GM19463 (cell line): ENCODE data around the gene IFI27L2.

Experiments
- ATAC-seq: cut with Tn5 transposase; IDR thresholded peaks from one replicate; pipeline ENCODE4 v1.9.1; 2021; ENCODE audit warnings: mild to moderate bottlenecking, moderate library complexity; ENCODE audit not compliant: unreplicated experiment

The IFI27L2 gene

DNA sequence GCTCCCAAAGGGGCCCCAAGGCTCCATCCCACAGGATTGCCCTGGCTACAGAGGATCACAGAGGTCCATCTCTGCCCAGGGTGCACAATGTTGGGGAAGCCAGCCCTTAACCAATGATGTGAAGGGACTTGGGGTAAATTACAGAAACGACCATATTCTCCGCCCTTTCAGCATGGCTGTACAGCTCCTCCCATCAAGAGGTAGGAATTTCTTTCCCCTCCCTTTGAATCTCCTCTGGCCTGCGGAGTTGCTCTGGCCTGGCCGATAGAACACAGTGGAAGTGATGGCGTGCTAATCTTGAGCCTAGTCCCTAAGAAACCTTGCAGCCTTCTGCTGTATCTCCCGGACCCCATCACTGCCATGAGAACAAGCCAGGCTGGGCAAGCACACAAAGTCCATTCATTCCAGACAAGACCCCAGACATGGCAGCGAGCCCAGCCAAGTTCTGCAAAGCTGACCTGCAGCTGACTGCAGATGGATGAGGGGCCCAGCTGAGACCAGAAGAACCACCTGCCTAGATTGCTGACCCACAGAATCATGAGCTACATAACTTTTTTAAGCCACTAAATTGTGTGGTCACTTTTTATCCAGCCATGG lies 25.8 kb downstream of the IFI27L2 start:
- ATAC-seq = no peak

DNA sequence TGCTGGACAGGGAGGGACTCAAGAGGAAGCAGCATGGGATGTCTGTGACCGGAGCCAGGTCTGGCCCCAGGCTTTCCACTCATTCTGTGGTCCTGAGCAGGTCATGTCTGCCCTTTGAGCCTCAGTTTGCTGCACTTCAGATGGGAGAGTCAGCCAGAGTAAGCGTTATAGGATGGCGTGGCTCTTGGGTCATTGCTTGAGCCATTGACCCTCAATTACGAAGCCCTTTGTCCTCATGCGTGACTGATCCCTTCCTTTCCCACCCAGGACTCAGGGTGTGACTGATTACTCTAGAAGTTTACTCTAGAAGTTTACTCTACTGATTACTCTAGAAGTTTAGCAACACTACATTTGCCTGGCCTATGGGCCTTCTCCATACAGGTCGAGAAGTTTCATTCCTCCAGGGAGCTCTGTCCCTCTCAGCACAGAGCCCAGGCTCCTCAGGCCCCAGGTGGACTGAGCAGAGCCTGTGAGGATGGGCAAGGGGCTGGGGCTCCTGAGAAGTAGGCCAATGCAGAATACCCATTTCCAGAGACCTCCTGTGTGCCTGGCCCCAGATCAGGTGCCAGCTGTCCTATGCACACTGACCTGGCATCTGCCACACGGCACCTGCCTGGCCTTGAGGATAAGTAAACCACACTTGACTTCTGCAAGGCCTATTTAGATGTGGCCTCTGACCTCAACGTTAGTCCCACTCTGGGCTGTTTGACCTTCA lies 26.5 kb downstream of the IFI27L2 start:
- ATAC-seq = no peak

GRCh38 chr14:94101748-94102147 lies 27.7 kb downstream of the IFI27L2 start:
- ATAC-seq = no peak

- ATAC-seq = no peak
Observed at GRCh38 chr14:94100847-94101246, 28.6 kb downstream of the IFI27L2 start.

- no peak for ATAC-seq
Observed at GRCh38 chr14:94099006-94099405, 30.4 kb downstream of the IFI27L2 start.

DNA sequence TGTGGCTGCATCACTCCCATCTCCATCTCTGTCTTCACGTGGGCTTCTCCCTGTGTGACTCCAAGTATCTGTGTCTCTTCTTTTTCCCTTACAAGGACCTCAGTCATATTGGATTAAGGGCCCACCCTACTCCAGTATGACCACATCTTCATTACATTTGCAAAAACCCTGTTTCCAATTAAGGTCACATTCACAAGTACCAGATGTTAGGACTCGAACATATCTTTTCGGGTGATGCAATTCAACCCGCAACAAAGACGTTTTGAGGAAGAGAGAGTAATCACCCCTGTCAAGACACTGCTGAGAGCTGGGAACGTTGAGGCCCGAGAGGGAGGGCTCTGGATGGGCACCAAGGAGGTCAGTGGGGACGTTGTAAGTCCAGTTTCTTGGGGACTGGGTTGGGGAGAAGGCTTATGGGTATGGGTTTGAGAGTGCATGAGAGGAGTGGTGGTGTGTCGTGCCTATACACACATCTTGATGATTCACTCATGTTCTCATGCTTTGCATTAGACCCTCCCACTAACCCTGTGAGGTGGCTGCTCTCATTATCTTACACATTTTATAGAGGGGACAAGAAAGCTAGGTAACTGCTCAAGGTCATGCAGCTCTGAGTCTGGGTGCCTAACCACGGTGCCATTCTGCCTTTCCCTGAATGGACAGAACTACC lies 30.9 kb downstream of the IFI27L2 start:
- ATAC-seq = no peak

DNA sequence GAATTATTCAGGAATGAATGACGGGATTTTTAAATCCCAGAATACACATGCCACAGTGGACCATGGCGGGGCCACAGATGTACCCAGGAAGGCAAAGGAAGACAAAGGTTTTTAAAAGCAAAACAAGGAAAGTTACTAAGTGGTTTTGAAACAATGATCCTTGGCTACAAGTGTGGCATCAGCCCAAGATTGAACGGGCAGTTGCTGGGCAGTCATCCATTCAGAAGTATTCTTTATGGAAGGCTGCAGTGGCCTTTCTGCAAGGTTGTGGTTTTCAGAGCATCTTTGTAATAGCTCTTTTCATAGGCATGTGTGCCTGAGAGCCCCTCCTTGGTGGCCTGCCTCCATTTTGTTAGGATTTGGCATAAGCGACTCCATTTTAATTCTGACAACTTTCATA lies 32.3 kb downstream of the IFI27L2 start:
- ATAC-seq = no peak

DNA sequence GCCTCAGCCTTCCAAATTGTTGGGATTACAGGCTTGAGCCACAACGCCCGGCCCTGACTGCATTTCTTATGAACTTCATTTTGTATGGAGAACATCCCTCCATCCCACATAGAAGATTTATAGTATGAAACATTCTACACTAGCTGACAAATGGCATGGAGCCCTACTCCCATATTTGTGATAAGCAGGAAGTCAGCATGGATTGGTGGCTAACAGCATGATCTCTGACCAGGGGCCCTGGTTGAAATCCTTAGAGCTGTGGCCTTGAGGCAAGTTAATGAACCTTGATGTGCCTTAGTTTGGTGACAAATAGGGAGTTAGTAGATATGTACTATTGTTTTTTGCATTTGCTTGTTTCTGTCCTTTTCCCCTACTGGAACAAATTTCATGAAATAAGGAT lies 36.0 kb downstream of the IFI27L2 start:
- no peak for ATAC-seq

DNA sequence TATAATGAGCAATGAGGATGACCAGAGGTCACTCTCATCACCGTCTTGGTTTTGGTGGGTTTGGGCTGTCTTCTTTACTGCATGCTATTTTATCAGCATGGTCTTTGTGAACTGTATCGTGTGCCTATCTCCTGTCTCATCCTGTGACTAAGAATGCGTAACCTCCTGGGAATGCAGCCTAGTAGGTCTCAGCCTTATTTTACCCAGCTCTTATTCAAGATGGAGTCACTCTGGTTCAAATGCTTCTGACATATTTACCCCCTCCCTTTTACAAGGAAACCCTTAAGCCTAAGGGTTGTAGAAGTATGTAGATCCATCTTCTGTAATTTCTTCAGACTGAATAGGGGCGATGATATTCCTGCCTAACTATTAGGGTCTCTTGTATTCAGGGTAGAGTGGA lies 39.9 kb downstream of the IFI27L2 start:
- no peak for ATAC-seq

- ATAC-seq = no peak
Observed at GRCh38 chr14:94088516-94088915, 40.9 kb downstream of the IFI27L2 start.

GRCh38 chr14:94087891-94088290 lies 41.5 kb downstream of the IFI27L2 start:
- ATAC-seq = no peak

DNA sequence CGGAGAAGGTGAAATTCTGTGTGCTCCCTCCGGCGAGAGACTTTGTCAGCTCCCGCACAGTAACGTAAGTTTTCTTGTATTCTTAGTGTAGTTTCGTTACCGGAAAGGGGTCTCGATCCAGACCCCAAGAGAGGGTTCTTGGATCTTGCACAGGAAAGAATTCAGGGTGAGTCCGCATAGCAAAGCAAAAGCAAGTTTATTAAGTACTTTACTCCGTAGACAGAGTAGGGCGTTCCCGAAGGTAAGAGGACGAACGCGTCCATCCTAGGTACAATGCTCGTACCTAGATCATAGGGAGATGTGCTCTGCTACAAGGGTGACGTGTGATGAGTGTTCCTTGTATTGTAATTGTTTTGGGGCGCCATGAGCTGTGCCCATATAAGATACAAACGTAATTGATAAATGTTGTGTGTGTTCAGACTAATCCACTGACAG lies 48.0 kb downstream of the IFI27L2 start:
- ATAC-seq = peak; percentile 10

- peak; percentile 99 for ATAC-seq
Observed at GRCh38 chr14:94080621-94081385, 48.6 kb downstream of the IFI27L2 start, which contains the start of the genes DDX24 and IFI27L1. TSS of gene DDX24 (minus strand) at chr14:94081202. CDS start at chr14:94079742, 1,460 bp downstream. TSS of gene IFI27L1 (plus strand) at chr14:94081310. CDS start at chr14:94096938, 15,628 bp downstream.

- no peak for ATAC-seq
Observed at GRCh38 chr14:94079891-94080620, 49.3 kb downstream of the IFI27L2 start.

- no peak for ATAC-seq
Observed at GRCh38 chr14:94077823-94078222, 51.6 kb downstream of the IFI27L2 start.
